ENCODE data around the gene MYLK.

Gene MYLK

DNA sequence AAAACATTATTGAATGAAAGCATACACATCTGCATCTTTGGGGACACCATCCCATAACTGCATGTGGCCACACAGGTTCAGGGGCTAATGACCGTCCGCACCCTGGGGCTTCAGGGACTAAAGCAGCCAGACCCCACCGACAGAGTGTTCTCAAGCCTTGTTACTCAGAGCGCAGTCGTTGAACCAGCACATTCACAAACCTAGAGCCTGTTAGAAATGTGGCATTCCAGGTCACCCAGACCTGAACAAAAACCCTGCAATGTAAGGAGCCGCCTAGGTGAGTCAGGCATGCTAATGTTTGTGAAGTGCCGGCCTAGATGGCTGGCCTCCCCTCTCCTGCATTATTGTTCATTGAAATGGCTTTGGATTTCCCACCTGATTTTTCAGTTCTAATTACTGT, 247.0 kb downstream of the MYLK start:
- no peak for FAIRE-seq

DNA sequence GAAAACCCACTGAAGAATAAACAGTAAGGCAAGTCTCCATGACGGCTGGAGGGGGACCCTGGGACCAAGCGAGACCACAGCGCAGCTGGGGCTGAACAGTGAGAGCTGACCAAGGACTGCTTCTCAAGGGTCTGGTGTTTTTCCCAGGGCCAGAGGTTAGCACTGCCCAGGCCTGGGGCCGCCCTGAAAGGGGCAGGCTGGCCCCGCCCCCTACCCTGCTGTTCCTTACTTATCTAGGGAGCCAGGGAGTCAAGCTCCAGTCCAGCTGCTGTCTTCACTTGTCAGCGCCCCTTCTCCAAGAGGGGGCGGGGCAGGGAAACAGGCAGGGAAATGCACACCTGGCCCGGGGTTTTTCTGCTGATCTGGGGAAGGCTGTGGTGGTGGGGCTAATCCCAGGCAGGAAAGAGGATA, 247.7 kb downstream of the MYLK start:
- FAIRE-seq: no peak

DNA sequence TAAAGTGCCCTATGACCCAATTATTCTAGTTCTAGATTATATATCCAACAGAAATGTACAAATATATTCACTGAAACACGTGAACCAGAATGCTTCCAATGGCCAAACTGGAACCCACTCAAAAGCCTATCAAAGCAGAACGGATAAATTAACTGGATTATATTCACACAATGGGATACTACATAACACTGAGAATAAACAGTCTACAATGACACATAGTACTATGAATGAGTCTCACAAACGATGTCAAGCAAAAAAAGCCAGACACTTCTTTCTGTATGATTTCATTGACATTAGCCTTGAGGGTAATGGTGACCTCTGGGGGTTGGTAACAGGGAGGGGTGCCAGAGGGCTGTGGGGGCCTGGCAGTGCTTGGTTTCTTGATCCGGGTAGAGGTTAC, 248.4 kb downstream of the MYLK start:
- no peak for FAIRE-seq

DNA sequence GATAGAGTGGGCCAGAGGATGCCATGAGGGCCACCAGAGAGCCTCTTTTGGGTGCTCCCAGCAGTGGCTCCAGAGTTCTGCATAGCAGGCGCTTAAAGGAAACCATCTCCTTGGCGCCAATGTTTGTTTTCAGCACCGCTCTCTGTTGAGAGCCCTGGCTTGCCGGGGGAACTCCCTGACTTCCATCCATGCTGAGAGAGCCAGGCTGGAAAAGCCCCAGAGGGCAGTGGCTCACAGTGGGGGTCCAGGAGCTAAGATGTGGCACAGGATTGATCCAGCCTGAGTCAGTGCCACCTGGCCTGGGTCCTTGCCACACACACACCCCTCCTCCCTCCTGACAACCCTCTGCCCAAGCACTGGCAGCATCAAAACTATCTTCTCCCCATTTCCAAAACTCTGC, 248.9 kb downstream of the MYLK start:
- no peak for FAIRE-seq

DNA sequence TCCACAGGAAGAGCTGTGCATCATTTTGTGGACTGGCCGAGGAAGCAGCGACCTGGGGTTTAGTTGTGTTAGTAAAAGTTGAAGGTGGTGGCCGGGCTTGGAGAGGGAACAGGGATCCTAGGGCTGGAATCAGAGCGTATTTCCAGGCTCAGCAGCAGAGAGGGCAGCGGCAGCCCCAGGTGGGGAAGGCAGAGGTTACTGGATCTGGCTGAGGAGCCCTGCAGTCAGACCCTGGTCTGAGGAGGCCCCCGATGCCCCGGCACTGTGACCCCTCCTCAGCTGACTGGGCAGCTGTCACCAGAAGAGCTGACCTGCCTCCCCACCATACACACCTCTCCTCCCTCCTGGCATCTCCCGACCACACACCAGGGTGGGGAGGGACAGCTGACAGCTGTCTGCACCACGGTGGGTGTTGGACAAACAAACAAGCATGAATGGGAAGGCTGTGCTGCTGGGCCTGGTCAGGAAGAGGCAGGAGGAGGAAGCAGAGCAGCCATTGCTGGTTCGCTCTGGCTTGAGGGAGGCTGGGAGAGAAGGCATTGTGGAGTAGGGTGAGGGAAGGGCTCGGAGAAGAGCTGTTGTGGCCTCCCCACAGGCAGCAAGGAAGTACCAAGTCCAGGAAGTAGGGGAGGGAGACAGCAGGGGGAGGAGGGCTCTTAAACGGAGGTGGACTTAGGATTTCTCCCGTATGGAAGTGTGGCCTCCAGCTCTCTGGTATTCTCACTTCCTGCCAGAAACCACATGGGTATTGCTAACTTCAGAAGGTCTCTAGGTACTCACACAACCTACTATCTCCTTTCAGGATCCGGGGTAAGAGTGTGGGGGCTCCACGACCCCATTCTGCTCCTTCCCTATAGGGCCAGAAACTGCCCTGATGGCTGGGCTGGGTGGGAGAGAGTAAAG, 249.7 kb downstream of the MYLK start:
- no peak for FAIRE-seq

DNA sequence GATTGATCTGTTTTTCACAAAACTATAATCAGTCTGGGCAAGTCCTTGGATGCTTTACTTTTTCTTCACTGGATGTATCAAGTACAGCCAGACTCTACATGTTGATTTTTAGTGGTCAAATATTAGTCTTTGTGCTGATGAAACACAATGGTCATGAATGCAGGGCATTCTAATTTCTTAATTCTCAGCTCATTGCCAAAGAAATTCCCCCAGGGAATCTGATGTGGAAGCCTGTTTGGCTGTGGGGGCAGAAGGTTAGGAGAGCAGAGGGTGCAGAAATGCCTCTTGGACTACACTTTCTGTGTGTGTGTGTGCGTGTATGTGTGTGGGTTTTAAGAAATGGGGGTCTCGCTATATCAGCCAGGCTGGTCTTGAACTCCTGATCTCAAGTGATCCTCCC, 250.6 kb downstream of the MYLK start:
- no peak for FAIRE-seq

DNA sequence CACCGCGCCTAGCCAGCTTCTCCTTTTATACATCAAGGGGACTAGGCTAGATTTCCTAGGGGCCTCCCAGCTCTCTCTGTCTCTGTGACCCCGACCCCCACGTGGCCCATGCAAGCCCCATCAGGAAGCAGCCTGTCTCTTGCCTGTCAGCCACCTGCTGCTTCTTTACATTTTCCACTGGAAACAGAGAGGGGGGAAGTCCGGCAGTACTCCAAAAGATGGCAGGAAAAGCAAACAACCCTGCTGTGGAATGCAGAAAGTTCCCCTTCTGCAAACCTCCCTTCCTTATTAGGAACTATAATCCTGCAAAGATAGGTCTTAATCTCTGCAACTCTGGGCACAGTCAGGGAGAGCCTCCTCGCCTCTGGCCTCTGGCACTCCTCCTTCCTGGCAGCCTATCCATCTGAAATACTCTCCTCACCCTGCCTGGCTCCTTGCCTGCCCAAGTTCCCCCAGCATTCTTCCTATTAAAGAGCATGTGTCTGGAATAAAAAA, 251.9 kb downstream of the MYLK start:
- FAIRE-seq: no peak

DNA sequence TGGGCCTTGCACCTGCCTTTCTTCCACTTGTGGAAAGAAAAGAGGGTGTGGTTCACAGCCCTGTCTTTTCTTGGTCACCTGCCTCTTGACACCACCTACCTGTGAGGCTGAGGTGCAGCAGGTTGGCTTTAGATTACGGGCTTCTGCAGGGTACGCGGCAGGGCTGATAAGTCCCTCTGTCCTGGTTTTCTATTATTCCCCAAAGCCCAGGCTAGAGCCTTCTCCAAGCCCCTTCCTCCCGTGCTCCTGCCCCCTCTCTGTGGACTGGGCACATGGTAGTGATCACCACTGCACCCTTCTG, 254.4 kb downstream of the MYLK start:
- no peak for FAIRE-seq

DNA sequence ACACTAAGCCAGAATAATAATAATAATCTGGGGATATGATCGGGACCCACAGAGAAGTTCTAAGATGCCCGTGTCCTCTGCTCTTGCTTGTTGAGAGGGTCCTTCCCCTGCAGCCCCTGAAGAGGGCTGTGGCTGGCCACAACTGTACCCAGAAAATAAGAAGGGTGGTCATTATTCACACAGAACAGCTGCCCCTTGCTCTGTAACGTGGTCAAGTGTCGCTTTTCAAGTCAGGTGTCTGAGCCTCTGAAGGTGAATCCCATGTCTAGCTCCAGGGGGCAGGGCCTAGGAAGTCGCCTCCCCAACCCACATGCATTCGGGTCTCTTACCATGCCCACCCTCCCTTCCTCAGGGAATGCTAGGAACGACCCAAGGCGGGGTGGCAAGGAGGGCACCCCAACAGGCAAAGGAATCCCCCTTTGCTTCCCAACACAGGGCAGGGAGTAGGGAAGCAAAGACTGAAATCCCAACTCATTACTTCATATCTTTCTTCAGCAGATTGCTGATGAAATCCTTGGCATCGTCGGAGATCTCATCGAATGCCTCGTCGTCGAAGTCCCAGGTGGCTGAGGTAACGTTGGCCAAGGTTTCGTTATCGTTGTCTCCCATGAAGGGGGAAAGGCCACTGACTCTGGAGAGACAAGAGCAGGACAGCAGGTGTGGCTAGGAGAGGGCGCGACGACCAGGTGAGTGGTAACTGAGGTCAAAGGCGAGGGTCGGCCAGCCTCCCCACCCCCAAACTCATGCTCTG, 255.0 kb downstream of the MYLK start:
- FAIRE-seq: no peak

DNA sequence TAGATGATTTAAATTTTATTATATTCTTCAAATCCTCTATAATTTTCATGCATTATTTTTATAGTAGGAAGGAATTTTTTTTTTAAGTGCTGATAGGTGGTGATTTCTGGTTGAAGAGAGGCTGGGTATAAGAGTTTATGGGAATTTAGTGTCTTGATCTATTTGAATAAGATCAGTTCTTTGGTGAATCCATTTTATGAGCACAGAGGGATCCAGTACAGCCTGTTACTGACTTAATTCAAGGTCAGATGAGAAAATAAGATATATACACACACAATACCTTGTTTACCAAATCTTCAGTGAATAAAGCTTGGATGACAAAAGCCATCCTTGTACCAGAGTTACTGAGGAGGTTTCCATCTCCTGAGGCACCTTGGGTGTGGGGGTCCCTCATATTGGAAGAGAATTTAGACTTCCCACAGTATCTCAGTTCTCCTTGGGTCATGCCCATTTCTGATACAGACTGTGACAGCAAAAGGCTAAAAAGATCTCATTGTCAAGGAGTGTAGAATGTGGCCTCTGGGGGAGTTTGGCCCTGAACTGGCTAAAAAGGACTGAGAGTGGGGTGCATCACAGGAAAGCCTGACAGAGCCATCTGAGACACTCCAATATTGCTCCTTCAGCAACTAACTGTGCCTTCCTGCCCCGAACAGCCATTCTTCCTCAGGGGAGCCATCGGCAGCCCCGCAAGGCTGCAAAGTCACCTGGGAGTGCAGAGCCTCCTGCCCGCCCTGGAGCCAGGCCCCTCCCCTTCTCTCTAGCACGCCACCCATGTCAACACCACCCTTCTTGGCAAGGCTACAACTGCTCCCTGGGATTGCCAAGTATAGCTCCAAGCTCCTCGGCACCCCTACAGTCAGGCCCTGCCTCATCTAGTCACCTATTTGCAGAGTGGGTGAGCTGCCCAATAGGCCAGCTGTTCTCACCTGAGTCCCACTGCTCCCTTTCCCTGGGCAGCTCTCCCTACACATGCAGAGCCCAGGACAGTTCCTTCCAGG, 256.2 kb downstream of the MYLK start:
- no peak for FAIRE-seq

DNA sequence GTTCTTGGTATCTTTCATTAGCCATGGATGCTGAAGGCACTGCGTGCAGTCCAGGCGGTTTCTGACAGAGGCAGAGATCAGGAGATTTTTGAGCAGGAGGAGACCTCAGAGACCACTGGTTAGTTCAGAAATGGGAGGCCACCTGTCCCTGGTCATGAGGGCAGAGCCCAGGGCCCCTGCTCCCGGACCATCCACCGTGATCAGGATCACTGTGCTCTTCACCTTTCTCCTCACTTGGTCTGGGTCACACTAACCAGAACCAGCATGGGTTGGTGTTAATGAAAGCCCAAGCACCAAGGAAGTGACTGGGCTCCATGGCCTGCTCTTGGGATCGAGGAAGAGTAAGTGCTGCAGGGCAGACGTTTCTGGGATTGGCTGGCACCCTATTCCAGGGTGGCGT, 257.3 kb downstream of the MYLK start:
- no peak for FAIRE-seq

DNA sequence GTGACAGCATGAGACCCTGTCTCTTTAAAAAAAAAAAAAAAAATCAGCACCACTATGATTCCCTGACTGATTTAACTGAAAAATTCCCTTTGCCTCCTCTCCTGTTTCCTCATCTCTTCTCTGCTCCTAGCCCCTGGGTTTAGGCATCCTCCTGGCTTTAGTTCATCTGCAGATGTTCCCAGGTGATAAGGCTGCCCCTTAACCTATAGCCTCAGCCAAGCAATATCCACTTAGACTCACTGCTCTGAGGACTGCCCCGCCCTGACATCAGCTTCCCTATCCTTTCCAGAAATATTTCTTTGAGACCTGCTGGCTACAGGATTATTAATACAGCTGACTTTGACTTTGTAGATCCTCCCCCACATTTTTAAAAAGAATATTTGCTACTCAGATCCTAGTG, 259.8 kb downstream of the MYLK start:
- no peak for FAIRE-seq

DNA sequence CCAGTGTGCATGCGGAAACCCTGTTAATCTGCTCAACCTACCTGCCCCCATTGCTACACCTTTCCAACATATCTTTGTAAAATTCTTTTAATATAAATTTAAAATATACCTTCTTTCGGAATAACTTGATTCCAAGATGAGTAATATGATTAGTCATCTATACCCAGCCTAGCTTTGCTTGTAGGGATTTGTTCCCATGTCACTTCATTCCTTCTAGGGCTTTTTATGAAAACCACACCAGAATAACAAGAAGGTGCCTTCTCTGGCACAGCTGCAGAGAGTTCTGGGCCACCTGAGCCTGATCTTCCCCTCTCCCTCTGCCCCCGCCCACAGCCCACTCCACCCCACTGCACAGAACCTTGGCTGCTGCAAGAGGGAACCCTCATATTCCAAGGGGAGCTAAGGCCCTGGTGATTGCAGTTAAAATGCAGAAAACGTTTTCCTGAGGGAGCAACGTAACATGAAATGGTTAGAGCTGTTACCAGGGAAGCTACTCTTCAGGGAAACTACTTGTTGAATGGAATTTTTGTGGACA, 260.7 kb downstream of the MYLK start:
- no peak for FAIRE-seq

DNA sequence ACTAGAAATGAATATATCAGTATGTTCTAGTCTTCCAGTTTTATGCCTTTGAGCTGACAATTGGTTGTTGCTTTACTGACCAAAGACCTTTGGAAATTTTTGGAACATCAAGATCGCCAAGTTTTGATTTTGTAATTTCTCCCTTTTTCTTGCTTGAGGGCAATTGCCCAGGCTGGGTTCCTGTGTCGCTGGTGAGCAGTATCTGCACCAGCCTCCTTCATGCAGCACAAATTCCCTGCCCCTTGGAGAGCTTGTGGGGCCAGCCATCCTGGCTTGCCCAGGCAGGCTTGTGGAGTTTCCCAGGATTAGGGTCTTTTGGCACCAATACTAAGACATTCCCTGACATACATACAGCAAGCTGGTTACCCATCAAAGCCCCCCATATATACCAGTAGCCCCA, 261.4 kb downstream of the MYLK start:
- FAIRE-seq: no peak

DNA sequence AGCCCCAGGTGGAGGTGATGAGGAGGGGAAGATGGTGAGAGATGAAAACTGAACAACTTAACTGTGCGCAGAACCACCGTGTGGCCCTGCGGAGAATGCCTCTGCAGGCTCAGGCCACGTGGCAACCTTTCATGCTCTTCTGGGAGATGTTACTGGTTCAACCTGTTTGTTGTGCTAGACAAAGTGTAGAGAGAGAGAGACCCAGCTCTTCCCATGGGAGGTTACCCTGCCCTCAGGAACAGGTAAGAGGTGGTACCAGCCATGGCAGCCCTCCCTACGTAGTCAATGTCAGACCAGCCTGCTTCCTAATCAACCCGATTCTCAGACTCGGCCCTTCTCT, 262.3 kb downstream of the MYLK start:
- FAIRE-seq: no peak

DNA sequence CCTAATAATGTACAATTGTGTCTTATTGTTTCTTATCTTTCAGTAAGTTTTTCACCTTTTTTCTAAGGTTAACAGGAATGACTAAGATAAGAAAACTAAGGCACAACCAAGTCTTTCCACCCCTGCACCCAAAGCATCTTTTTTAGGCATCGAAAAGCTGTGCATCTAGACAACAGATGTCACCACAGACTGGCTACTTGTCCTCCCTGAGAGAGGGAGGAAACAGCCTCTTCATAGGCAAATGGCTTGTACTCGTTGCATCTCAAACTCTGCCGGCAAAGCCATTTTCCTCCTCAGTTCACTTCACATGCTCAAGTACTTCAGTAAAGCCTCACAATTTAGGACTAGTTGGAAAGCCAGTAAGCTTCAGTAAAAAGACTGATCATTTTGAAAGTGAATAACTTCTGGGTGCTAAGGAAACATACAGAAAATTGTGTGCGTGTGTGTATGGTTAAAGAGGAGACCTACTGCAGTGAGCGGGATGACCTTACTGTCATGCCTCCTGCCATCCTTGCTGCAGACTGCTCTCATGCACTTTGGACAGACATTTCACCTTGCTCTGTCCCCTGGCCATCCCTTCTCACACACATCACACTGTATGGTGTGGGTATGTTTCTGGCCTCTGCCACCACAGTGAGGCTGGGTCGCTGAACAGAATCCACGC, 262.8 kb downstream of the MYLK start:
- FAIRE-seq: no peak

DNA sequence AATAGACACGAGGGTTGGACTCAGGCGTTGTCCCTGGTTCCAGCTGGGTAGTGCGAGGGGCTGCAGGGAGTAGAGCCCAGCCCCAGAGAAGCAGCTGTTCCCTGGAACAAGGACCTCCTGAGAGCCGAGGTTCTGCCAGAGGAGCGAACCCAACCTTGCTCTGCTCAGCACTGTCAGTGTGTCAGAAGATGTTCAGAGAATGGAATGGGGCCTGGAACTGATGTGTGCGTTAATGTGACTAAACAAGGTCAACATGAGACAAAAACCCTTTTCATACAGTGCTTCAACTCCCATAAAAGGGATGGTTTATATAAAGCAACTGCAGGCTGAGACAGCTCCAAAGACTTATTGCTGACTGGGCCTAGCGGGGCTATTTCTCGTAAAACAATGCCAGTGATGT, 263.8 kb downstream of the MYLK start:
- no peak for FAIRE-seq

DNA sequence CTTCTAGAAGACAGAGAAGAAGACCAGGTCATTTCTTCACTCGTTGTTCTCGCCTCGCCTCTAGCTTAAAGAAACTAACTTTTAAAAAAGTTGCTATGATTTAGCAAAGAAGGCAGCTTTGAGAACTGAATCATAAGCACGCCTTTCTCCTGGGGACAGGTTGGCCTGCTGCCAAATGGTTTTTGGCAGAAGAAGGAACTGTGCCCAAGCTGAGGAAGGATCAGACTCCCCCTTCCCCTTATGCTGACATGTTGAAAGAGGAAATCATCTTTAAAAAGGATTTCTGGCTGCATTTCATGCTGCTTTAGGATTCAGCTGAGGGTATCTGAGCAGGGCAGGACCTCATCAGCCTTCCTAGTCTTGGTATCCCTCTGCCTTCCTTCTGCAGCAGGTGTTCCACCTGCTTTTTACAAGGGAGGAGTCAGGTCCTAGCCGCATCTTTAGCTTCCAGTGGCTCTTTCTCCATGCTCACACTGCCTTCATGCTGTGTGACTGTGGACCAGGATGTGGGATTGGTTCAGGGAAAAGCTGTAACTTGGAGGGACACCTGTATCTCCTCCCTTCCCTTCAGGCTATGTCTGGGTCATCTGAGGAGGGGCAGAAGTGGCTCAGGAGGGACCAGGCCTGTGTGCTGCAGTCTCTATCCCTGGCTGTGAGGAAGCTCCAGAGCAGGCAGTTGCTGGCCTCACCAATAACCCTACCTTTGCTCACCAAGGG, 265.2 kb downstream of the MYLK start:
- FAIRE-seq: no peak

DNA sequence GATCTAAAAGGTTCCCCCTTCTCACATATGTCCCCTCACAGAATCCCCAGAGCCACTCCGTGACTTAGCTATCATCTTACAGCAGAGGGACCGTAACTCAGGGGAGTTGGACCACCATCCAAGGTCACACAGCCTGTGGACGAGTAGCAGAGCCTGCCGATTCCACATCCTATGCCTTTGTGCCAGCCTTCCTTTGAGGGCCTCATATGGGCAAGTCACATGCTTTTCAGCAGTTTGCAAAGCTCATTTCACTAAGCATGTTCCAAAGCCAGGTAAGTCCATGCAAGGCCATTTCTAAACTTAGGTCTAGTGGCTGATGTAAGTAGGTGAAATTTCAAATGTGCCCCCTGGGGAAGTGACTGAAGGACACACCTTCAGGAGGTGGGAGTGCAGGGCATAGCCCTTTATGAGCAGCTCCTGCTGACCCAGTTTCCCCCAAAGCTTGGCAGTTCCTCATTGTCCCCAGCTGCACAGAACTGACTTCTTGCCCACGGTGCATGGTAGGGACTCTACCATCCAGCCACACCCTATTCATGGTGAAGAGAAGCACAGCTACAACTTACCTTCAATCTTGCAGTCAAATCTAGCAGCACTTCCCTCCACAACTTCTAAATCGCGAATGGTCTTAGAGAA, 265.9 kb downstream of the MYLK start:
- FAIRE-seq: no peak

DNA sequence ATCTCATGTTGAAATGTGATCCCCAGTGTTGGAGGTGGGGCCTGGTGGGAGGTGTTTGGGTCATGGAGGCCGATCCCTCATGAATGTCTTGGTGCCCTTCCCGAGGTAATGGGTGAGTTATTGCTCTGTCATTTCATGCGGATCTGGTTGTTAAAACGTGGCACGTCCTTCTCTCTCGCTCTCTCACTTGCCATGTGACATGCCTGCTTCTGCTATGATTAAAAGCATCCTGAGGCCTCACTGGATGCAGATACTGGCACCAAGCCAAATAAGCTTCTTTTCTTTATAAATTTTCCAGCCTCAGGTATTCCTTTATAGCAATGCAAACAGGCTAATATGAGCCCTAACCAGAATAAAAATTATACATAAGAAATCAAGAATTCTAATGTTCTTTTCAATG, 267.5 kb downstream of the MYLK start:
- no peak for FAIRE-seq

DNA sequence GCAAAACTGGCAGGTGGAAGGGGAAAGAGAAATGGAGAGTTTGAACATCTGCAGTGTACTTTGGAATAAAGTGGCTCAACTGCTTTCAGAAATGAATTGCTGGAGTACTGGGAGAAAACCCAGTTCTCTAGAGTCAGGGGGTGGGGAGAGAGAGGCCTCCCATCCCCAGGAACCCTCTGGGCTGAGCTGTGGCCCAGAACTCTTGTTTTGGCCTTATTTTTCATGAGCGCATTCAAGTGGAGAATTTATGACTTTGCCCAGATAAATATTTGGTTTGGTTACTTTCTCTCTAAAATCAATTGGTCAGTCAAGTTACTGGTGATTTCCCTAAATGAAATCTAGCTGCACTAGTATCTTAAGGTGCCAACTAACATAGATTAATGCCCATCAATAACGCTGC, 270.6 kb downstream of the MYLK start:
- no peak for FAIRE-seq
